ENCODE results near the gene USP24. TPM values are rescaled to one million over a fixed set of nuclear protein-coding genes. Genes with fewer than 3 reads are reported as not detected.

USP24 gene
- polyA plus RNA-seq, 1 donor (not counting 4 experiments of a cell fraction or from before 2014, with no cell fraction given), result 22.5 TPM

GRCh38 chr1:55154616-55155015 lies 60.5 kb downstream of the USP24 start:
- H3K4me1 ChIP-seq (ENCODE audit: control insufficient read depth, extremely low read depth, insufficient read depth, low read length), result no peaks in the 10 kb centered on the region
- H3K9ac ChIP-seq (ENCODE audit: control insufficient read depth, extremely low read depth, insufficient read depth, low read length), result no peak overlapping the region
- no peaks in the 10 kb centered on the region for H3K9me1 ChIP-seq (ENCODE audit: control insufficient read depth, extremely low read depth, insufficient read depth, low read length)
- no peaks in the 10 kb centered on the region for H4K20me1 ChIP-seq (ENCODE audit: control insufficient read depth, extremely low read depth, insufficient read depth, low read length)
- TF ChIP-seq CTCF (optimal IDR thresholded peaks at IDR 0.05 in 1 of 3, IDR thresholded peaks at IDR 0.05 in 1 of 3, conservative IDR thresholded peaks at IDR 0.05 in 1 of 3; ENCODE audit: extremely low read depth in 1 of 3, insufficient read depth in 2 of 3, low read length in 3 of 3) (no peak), EZH2 (IDR thresholded peaks at IDR 0.05; ENCODE audit: low read length) (no peak)
- H2AFZ ChIP-seq (ENCODE audit: control insufficient read depth, low read length), result no peak overlapping the region
- dilution Hi-C loops (cut with MboI; ENCODE audit: extremely low pct_ligation_motif_present, low sequenced_read_pairs), result no loop called here
- H3K27me3 ChIP-seq (ENCODE audit: control insufficient read depth, extremely low read depth, insufficient read depth, low read length), result no peaks in the 10 kb centered on the region
- no peak overlapping the region for H3K4me3 ChIP-seq (ENCODE audit: control insufficient read depth in 2 of 3, extremely low read depth in 1 of 3, insufficient read depth in 2 of 3, low read depth in 1 of 3, low read length in 3 of 3)
- no peak overlapping the region for H3K27ac ChIP-seq (ENCODE audit: control insufficient read depth, insufficient read depth, low read length)
- DNase-seq (ENCODE audit: low read depth, low spot score) (no peak), FAIRE-seq (peak; percentile 23)
- H3K9me3 ChIP-seq (ENCODE audit: control insufficient read depth, low read depth, low read length), result no peaks in the 10 kb centered on the region
- no peak overlapping the region for H3K4me2 ChIP-seq (ENCODE audit: control insufficient read depth, extremely low read depth, insufficient read depth, low read depth, low read length)
- peaks cover 18% of the 10 kb centered on the region in 2 experiments for H3K36me3 ChIP-seq (ENCODE audit: control insufficient read depth in 2 of 2, extremely low read depth in 1 of 2, insufficient read depth in 2 of 2, low read length in 2 of 2)
- no peaks in the 10 kb centered on the region for H3K79me2 ChIP-seq (ENCODE audit: control insufficient read depth, insufficient read depth, low read length)

GRCh38 chr1:55153031-55153430 lies 62.1 kb downstream of the USP24 start:
- dilution Hi-C loops (cut with MboI; ENCODE audit: extremely low pct_ligation_motif_present, low sequenced_read_pairs), result no loop called here
- peaks cover 10 to 18% of the 10 kb centered on the region in 2 experiments for H3K36me3 ChIP-seq (ENCODE audit: control insufficient read depth in 2 of 2, extremely low read depth in 1 of 2, insufficient read depth in 2 of 2, low read length in 2 of 2)

More at GRCh38 chr1:55153031-55153430, 62.1 kb downstream of the USP24 start:
- H3K4me3 ChIP-seq (ENCODE audit: control insufficient read depth in 2 of 3, extremely low read depth in 1 of 3, insufficient read depth in 2 of 3, low read depth in 1 of 3, low read length in 3 of 3), result no peak overlapping the region
- DNase-seq (ENCODE audit: low read depth, low spot score) (no peak), FAIRE-seq (no peak)
- TF ChIP-seq CTCF (optimal IDR thresholded peaks at IDR 0.05 in 1 of 3, IDR thresholded peaks at IDR 0.05 in 1 of 3, conservative IDR thresholded peaks at IDR 0.05 in 1 of 3; ENCODE audit: extremely low read depth in 1 of 3, insufficient read depth in 2 of 3, low read length in 3 of 3) (no peak), EZH2 (IDR thresholded peaks at IDR 0.05; ENCODE audit: low read length) (no peak)
- H3K9ac ChIP-seq (ENCODE audit: control insufficient read depth, extremely low read depth, insufficient read depth, low read length), result no peak overlapping the region
- H2AFZ ChIP-seq (ENCODE audit: control insufficient read depth, low read length), result no peak overlapping the region
- no peak overlapping the region for H3K27ac ChIP-seq (ENCODE audit: control insufficient read depth, insufficient read depth, low read length)
- H3K27me3 ChIP-seq (ENCODE audit: control insufficient read depth, extremely low read depth, insufficient read depth, low read length), result no peaks in the 10 kb centered on the region
- H3K4me1 ChIP-seq (ENCODE audit: control insufficient read depth, extremely low read depth, insufficient read depth, low read length), result no peaks in the 10 kb centered on the region
- H3K9me3 ChIP-seq (ENCODE audit: control insufficient read depth, low read depth, low read length), result no peaks in the 10 kb centered on the region
- no peak overlapping the region for H3K4me2 ChIP-seq (ENCODE audit: control insufficient read depth, extremely low read depth, insufficient read depth, low read depth, low read length)
- no peaks in the 10 kb centered on the region for H3K9me1 ChIP-seq (ENCODE audit: control insufficient read depth, extremely low read depth, insufficient read depth, low read length)
- H4K20me1 ChIP-seq (ENCODE audit: control insufficient read depth, extremely low read depth, insufficient read depth, low read length), result no peaks in the 10 kb centered on the region
- no peaks in the 10 kb centered on the region for H3K79me2 ChIP-seq (ENCODE audit: control insufficient read depth, insufficient read depth, low read length)

All from keratinocyte (primary cell).